Middle frontal gyrus (tissue), 1 donor: ENCODE data around the gene RFC5.

Experiments
- DNase-seq: peaks from one replicate; pipeline ENCODE4 v3.0.0-alpha.2; 2015; ENCODE audit warnings: low spot score; ENCODE audit errors: extremely low spot score

The RFC5 gene

DNA sequence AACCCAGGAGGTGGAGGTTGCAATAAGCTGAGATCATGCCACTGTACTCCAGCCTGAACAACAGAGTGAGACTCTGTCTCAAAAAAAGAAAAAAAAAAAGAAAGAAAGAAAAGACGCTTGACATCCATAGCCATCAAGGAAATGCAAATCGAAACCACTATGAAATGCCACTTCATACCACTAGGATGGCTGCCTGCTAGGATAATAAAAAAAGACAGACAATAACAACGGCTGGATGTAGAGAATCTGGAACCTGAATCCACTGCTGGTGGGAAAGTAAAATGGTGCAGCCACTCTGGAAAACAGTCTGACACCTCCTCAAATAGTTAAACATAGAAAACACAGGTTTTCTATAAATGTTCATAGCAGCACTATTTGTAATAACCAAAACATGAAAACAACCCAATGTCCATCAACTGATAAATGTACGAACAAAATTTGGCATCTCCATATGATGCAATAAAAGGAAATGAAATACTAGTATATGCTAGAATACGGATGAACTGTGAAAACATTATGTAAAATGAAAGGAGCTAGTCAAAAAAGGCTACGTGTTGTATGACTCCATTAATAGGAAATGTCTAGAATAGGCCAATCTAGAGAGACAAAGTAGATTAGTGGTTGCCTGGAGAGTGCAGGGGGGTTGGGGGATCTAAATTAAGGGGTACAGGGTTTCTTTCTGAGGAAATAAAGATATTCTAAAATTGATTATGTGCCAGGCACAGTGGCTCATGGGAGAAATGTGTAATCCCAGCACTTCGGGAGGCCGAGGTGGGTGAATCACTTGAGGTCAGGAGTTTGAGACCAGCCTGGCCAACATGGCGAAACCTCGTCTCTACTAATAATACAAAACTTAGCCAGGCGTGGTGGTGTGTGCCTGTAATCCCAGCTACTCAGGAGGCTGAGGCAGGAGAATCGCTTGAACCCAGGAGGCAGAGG lies 34.7 kb downstream of the RFC5 start:
- DNase-seq: no peak

DNA sequence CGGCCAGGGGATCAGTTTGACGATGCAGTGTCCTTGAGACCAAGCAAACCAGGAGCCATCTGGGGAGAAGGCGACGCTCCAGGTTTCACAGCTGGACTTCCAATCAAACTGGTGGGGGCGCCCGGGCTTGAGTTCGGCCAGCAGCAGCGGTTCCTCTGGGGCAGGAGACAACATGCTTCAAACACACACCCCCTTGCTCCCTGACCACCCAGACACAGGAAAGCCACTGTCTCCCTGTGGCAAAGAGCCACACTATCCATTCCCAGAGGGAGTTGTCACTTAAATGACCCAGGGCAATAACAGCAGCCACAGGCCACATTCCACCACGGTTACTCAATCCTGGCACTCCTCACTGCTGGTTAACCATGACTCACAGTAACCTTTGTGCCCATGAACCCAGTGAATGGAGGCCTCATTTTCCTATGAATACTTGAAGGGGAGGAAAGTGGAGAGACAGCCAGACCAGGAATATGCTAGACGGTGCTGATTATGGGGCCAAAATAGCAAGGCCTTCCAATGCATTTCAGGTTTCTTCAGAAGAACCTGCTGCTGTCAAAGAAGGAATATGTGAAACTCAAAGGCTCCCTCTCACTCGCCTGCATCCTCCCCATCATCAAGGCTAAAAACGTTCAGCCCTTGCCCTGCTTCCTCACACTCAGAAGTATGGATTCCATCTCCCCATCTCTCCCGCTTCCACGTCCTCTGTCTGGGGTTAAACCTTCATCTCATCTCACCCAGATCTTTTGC lies 36.0 kb downstream of the RFC5 start:
- no peak for DNase-seq

DNA sequence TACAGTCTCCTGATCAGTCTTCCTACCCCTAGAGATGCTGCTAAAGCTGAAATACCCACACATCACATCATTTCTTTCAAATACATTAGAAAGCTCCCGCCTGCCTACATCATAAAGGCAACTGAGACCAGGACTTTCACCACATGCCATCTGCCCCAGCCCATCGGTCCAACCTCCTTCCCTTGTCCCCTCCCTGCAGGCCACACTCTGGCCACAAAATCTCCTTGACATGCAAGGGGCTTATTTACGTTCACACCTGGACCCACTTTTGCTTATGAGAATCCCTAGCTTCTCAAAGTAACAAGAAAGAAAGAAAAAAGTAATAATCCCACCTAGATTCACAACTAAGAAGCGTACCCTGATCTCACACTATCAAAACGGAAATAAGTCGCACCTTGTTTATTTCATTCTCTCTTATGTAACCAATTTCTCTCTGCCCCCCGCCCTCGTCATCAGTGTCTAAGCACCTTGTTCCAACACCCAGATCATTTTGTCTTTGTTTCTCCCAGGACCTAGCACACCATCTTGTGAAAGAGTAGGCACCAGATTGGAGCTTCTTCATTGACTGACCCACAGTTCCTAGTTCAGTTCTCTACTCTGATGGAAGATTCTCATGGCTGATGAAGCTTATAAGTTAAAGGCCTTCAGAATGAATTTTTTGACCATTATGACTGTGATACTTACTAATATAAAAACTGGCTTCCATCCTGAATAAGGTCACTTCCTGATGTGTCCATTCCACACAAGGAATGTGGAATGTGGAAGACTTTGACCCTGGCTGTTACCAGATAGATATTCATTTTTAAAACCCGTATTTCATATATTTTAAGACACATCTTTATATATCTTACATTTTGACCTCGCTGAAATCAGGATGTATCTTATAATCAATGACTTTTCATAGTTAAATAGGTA lies 36.8 kb downstream of the RFC5 start:
- no peak for DNase-seq

DNA sequence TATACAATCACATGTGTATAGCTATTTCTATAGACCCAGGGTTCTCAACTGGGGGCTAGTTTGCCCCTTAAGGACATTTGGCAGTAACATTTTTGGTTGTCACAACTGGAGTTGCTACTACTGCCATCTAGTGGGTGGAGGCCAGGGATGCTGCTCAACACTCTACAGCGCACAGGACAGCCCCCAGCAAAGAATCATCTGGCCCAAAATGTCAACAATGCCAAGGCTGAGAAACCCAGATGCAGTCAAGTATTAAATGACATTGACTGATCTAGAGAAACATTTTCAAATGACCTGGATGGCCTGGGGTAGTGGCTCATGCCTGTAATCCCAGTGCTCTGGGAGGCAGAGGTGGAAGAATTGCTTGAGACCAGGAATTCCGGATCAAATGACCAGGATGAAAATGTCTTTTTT lies 38.6 kb downstream of the RFC5 start:
- no peak for DNase-seq

DNA sequence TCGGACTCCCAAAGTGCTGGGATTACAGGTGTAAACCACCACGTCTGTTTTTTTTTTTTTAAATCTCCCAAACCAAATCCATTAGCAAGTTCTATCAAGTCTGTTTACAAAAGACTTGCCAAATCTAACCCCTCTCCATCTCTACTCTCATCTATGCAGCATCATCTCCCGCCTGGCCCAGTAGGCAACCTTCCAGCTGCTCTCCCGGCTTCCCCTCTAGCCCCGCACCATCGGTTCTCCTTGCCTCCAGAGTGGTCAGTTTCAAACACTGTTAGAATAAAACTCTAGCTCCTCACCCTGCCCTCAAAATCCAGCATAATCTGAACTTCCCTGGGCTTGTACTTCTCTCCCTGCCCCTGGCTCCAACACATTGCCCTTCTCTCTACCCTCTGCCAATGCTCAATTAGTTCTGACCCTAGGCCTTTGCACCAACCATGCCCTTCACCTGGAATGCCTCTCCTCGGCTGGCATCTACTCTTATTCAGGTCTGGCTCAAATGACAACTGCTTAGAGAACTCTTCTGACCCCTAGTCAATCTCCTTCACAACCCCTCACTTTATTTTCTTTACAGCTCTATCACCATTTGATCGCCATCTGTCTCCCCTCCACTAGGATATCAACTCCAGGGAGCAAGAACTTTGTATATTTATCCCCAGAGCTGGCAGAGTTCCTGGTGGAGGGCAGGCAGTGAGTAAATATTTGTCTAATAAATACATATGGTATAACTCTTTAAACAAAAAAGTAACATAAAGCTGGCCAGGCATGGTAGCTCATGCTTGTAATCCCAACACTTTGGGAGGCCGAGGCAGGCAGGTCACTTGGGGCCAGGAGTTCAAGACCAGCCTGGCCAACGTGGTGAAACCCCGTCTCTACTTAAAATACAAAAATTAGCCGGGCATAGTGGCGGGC lies 39.6 kb downstream of the RFC5 start:
- no peak for DNase-seq

DNA sequence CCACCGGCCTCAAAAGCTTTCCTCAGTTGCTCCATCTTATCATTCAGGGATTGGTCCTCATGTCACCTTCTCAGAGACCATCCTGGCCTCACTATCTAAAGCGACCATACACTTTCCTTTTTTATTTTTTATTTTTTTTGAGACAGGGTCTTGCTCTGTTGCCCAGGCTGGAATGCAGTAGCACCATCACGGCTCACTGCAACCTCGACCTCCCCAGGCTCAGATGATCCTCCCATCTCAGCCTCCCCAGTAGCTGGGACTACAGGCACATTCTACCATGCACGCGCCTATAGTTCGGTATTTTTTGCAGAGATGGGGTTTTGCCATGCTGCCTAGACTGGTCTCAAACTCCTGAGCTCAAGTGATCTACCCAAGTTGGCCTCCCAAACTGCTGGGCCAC lies 41.7 kb downstream of the RFC5 start:
- no peak for DNase-seq

DNA sequence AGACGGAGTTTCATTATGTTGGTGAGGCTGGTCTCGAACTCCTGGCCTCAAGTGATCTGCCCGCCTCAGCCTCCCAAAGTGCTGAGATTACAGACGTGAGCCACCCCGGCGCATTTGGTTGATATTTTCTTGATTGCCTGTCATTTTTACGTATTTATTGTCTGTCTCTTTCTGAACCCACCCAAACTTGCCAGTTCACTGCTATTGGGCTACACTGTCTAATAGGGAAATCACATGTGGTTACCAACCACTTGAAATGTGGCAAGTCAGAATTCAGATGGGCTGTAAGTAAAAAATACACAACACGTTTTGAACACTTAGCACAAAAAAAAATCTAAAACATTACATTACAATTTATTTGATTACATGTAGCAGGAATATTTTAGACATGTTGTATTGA lies 42.4 kb downstream of the RFC5 start:
- DNase-seq: no peak

DNA sequence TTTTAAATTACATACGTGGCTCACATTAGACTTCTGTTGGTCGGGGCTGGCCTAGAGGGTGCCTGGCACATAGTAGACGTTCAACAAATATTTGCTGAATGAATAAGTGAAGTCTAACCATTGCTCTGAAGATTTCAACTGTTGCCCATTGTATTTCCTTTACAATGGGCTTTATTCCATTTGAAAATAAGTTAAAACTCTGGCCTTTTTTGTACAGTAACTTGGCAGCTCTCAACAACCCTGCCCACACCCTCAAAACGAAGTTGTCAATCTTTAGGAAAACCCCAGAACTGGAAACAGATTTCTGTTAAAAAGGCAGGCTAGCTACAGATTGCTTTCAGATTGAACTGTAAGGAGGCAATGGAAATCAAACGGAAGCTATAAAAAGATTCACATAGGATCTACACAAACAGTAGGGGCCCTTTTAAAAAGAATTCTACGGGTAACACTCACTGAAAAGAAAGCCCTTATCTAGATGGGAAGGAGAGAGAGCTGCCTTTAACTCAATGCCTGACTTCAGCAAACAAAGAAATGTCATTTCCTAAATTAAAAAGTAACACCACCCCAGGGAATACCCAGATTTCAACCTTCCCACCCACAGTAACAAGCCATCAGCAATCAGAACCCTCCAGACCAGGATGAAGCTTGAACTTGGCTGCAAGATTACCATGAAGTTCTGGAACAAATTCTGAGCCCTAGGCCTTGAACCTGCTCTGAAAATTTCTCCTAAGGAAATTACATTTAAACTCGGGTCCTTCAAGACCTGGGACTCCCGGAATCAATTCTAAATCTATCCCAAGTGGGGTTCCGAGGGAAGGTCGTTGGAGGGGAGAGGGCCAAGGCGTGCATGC lies 43.1 kb downstream of the RFC5 start:
- no peak for DNase-seq

DNA sequence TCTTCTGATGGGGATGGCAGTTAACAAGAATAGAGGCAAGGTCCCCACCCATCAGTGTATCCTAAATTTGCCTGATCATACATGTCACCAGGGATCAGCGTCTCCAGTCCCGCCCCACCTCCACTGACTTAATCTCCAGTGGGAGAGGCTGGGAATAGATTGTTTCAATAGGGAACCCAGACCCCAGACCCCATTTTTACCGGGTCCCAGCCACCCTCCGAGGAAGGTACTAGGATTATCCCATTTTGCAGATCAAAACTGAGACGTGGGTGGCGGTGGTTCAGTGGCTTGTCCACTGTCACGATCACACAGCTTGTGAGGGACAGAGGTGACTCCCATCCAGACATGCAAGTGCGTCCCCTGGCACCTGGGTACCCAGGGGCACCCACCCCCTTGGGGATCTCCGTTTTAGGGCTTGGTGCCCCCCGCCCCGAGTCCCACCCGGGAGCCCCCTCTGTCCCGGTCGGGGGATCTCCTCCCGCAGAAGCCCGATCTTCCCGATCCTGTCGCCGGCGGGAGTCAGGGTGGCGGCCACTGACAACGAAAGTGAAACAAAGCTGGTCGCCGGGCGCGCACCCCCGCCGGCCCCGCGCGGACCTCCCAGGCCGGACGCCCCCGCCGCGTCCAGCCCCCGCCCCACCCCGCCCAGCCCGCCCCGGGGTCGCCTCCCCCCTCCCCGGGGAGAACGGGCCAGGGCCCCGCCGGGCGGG lies 44.0 kb downstream of the RFC5 start:
- DNase-seq: no peak

DNA sequence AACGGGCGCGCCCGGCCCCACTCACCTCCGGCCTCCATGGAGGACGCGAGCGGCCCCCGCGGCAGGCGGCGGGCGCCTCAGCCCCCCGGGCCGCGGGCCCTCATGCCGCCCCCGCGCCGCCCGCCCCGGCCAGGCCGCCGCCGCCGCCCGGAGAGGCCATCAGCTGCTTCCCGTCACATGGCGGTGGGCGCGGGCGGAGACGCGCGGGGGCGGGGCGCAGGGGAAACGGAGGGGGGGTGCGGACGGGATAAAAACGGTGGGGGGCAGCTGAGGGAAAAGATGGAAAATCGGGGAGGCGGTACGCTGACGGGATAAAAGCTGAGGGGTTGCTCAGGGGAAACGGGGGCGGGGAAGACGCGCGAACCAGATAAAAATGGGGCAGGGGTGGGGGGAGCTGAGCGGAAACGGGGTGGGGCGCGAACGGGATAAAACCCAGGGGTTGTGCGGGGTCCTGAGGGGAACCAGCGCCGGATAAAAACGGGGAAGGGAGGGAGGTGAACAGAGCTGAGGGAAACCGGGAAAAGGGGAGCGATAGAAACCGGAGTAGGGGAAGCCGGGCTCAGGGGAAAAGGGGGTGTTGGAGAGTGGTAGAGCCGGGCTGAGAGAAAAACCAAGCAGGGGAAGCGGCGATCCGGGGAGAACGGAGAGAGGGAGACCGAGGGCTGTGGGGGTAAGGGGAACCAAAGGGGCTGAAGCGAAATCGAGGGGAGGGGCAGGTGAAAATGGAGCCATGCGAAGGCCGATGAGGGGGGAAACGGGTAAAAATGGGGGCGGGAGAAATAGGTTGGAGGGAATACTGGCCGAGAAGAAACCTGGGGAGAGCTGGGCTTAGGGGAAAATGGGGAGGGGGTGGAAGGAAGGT lies 44.7 kb downstream of the RFC5 start, which contains the start of gene WSB2:
TSS of gene WSB2 (minus strand) at position 169 of the 862 bp plus-strand sequence. CDS start at position 38, 131 bp downstream.
- no peak for DNase-seq

DNA sequence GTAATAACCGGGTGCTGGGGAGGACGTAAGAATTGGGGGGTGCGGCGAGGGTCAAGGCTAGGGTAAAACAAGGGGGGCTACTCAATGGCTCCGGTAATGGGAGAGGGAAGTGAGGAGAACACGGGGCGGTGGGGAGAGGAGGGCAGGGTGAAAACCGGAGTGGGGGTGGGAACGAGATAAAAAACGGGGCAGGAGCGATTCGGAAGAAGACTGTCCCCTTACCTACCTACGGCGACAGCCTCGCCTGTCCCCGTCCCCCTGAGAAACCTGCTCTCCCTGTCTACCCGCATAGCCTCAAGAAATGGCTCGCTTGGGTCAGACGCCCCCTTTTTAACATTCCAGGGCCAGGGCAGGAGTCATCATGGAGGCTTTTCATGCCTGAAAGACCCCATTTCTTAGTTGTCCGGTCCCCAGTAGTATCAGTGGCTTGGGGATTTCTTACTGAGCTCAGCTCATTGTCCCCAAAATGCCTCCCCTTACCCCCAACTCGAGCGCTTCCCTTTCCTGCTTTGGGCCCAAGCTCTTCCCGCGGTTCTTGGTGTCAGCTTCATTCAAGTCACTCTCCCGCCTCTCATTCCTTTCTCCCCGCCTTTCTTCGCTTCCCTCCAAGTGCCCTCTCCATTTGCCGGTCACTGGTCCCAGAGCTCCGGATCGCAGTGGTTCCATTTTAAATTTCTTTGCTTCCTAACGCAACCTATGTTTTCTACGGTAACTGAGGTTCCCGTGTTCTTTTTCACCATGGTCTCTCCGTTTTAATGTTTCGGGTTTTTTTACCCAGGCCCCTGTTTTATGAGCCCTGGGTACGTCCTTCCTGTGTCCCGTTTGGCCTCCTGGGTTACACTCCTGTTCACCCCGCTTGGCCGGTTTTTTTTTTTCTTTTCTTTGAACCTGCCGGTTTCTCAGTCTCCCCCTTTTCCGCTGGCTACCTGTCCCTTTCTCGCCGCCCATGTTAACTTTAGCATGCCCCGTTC lies 45.7 kb downstream of the RFC5 start:
- no peak for DNase-seq

DNA sequence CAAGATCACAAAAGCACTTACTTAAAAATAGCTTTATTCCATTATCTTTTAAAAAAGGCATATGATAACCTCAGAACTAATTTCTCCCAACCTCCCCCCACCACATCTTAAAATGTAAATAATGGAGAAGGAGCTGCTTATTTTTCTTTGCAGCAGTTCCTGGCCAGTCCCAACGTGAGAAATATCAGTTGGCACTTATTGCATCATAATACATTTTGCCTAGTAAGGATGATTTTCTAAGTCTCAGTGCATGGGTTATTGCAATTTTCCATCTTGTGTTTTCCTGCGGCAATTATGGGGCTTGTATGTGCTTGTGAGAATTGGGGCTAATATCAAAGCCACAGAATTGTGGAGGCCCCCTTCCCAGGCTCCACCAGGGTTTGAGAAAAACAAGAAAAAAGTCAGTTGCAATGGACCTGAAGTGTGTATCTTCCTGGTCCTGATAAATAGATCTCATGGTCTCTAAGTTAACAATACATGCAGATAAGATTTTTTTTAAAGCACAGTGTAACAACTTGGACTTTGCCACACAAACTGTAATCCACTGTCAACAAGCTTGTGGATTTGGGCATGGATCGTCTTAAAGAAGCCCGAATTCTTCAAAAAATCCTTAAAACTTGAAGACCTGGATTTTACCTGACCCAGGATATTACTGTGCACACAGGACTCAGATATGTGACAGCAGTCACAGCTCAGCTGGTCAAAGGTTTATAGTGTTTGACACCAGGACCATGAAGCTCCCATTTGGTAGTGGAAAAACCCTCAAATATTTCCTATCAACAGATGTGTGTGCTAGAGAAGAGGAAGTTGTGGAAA lies 47.3 kb downstream of the RFC5 start:
- no peak for DNase-seq

DNA sequence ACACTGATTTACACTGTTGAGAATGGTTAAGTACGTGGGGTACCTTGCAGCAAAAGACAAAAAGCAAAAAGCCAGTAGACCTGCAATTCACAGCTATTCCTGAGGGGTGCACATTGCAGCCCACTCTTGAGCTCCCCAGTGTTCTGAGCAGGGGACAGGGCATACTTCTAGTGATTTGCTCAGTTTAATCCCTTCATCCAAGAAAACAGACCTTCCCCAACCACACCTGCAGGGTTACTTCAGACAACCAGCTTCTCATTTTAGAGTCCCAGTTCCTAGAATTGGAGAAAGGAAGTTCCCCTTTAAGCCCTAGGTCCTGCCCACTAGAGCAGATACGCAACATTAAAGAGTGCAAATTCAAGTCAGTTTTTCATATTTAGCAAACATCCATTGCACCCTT lies 48.1 kb downstream of the RFC5 start:
- DNase-seq: no peak

DNA sequence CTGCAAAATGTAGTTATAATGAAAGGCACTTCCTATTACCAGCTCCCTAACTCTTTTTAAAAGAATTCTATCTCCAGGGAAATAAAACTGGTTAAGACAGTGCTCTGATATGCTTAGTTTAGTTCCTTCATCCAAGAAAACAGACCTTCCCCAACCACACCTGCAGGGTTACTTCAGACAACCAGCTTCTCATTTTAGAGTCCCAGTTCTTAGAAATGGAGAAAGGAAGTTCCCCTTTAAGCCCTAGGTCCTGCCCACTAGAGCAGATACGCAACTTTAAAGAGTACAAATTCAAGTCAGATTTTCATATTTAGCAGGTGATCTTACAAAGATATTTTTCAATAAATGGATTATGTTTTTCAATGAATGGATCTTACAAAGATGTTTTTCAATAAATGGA lies 48.9 kb downstream of the RFC5 start:
- no peak for DNase-seq

DNA sequence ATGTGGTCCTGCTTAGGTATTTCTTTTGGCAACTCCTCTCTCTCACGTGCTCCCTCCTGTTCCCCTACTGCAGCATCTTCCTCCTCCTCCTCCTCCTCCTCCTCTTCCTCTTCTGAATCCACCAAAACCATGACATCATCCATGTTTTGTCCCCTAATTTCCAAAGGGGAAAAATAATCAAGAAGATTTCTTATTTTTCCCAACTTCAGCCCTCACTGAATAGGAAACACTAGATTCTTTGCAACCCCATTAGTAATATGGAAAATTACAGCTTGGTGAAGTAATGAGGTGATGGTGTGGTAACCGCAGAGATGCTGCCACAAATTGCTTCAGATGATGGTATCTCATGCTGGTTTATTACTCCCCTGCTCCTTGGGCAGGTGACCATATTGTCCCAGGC lies 51.9 kb downstream of the RFC5 start:
- no peak for DNase-seq

DNA sequence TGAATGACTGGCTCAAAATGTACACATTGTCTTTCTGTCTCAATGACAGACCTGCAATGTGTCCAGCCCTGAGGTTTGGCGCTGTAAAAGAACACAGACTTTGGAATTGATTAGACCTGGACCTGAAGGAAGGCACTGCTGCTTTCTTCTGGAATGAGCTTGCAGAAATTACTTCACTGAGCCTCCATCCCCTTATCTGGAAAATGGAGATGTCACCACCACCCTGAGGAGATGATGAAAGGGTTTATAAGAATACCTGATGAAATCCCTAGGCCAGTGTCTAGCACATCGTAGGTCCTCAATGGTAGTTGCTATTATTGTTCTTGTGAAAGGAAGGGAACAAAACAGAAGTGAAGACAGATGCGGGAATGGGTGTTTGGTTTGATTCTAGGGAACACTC lies 54.1 kb downstream of the RFC5 start:
- DNase-seq: no peak
